ENCODE measurements around the gene LMOD2.

- no peak for TF ChIP-seq POLR2AphosphoS5 (IDR thresholded peaks at IDR 0.05; ENCODE audit: low read depth, low read length)
- no peak for TF ChIP-seq CTCF (IDR thresholded peaks at IDR 0.05)
Measured at GRCh38 chr7:123673752-123674398, 18.2 kb downstream of the LMOD2 start.

All from Panc1 (cell line).